ENCODE results near the gene ULK2. TPM values are rescaled to one million over a fixed set of nuclear protein-coding genes. Genes with fewer than 3 reads are reported as not detected.
"Not testable (repeated sequence)": the region's sequence is repeated elsewhere in the genome, so short reads cannot be mapped to it uniquely, and the experiment has no call there.

Gene ULK2
- 0.33 and 1.0 TPM in 2 replicates for total RNA-seq (2014; rRNA removed; shearing (Covaris generic))

DNA sequence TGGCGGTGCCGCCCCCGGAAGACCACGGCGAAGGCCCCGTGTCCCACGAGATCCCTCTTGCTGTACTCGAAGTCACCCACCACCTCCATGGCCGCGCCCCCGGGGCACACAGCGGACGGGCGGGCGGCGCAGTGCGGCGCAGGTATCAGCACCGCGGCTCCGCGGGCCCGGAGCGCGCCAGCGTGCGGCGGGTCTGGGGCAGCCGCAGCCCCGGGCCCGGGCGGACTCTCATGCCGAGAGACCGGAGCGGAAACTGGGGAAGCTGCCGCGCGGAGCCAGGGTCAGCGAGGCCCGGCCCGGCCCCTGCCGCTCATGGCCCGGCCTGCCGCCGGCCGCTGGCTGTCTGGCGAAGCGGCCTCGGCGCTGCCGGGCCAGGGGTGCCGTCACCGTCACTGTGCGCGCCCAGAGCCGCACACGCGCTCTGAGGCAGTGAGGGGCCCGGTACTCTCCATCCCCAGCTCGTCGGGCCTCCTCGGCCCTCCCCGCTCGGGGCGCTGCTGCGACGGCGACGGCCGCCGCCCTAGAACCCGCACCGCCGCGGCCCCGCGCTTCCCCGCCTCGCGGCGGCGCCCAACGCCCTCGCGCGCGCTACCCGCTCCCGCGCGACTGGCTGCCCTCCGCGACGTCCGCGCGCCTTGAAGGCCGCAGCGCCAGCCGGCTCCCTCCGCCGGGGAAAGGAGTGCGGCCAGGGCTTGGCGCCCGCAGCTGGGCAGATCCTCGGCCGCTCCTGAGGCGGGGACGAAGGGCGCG is at the start of gene ULK2:
Gene ULK2, minus strand, starts transcription at position 608 of the 750 bp plus-strand sequence. Its CDS starts 519 bp downstream, at position 89.
- Histone ChIP-seq H3K4me3 (peak within 1 kb of the TSS; percentile 70), H3K27me3 (peaks cover 5% of the 10 kb centered on the region; the same call in 1 of the 2 replicates)
- peak in 1 of 2 experiments; percentile 38 for DNase-seq

DNA sequence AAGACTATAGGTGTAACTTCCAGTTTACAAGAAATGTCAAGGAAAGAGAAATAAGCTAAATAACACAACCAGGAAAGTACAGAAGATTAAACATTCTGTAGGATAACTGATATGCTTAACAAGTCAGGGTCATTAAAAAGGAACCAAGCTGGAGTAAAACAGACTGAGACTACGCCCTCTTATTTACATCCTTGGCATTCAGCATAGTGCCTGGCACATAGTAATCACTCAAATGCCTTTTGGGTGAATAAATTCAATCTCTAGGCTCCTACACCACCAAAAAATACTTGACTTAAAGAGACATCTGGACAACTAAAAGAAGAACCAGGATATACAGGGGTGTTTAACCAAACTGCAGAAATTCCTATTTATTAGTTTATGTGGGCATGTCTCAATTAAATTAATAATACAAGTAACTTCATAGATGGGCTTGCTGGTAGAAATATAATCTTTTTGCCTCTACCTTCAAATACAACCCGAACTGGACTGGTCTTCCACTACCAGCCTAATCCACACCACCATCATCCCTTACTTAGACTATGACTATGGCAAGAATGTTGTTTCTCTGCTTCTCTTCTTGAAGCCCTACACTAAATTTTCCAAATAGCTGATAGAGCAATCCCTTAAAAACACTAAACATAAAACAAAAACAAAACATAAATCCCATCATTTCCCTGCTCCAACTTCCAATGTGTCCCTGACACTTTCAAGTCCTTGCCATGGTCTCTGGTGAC is 47.7 kb upstream of the ULK2 start:
- no peaks in the 10 kb centered on the region for H3K27me3 ChIP-seq
- no peaks in the 10 kb centered on the region for H3K9me3 ChIP-seq (replicated peaks)
- no peak overlapping the region for H3K4me3 ChIP-seq
- no peak for DNase-seq
- H3K4me1 ChIP-seq = no peaks in the 10 kb centered on the region
- H3K36me3 ChIP-seq = peaks cover 87% of the 10 kb centered on the region
- no peak overlapping the region for H3K27ac ChIP-seq

More for the DNA sequence above, at the start of gene ULK2:
- Histone ChIP-seq H3K9me3 (replicated peaks) (0 out of 2 replicates have a peak, but pooled peaks cover 7% of the 10 kb centered on the region), H3K4me1 (no peaks in the 10 kb centered on the region), H3K27ac (no peak within 1 kb of the TSS), H3K36me3 (no peaks in the 10 kb centered on the region; the same call in 1 of the 2 replicates)

DNA sequence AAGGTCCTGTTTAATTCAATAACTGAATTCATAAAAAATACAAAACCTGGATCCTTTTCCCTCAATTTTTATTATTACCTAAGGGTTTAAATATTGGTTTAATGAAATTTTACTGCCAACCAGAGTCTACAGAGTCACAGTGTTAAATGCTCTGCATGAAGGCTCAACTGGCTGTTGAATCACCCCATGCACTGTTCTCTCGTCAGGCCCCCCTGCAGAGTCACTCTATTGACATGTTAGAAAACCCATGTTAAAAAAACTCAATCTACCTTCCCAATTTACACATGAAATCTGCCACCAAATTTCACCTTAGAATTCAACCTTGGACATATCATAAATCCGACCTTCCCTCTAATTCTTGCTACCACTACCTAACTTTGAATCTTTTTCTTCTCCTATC is 43.3 kb upstream of the ULK2 start:
- Histone ChIP-seq H3K27me3 (no peaks in the 10 kb centered on the region), H3K36me3 (peaks cover 86% of the 10 kb centered on the region), H3K4me1 (no peaks in the 10 kb centered on the region), H3K9me3 (replicated peaks) (no peaks in the 10 kb centered on the region), H3K27ac (no peak overlapping the region), H3K4me3 (no peak overlapping the region)
- no peak for DNase-seq

DNA sequence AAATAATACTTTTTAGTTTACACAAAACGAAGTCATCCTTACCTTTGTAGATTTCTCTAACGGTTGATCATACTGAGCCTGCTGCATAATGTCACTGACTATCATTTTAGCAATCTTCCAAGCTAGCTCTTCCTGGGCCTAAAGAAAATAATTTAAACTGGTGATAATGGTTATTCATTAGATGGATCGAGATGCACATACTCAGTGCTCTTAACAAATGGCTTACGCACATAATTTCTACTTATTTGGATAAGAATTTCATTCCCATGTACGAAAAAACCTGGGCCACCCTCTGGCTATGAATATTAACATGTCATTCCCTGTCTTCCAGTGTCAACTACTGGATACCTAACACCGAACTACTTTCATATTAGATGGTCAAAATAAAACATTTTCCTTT is 41.4 kb upstream of the ULK2 start:
- H3K4me1 ChIP-seq = no peaks in the 10 kb centered on the region
- H3K4me3 ChIP-seq = no peak overlapping the region
- no peaks in the 10 kb centered on the region for H3K27me3 ChIP-seq
- no peaks in the 10 kb centered on the region; the same call in 1 of the 2 replicates for H3K9me3 ChIP-seq (replicated peaks)
- H3K27ac ChIP-seq = no peak overlapping the region
- peaks cover 86% of the 10 kb centered on the region for H3K36me3 ChIP-seq
- no peak for DNase-seq

DNA sequence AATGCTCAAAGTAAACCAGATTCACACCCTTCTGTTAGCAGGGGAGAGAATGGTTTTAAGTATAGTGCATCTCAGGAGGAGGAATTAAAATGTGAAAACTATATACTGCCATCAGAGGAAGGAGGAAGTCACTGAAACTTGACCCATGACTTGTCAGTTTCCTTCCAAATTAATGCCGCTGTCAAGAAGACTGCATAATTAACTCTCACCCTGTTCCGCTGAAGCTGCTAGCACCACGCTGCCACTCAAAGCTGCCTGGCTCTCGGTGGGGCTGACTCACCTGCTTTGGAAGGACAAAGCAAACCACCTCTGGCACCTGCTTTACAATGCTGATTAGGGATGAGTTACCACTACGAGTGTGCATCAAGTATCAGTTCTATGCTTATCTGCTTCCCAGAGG is 37.8 kb upstream of the ULK2 start:
- no peak overlapping the region for H3K27ac ChIP-seq

DNA sequence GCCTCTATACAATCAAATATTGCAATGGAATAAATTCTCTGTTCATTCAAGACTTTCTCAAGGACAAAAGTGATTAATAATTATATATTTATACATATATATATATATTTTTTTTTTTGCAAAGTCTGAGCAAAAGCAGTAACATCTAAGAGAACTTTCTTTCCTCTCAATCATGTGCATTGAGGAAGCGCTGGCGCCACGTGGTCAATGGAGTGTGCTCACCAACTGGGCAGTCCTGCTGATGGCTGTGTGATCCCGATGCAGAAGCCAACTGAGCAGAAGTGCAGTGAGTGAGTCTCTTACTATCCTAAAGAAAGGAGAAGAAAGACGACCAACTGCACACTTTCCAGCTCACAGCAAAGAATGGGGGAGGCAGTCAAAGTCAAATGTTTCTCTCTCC is 37.2 kb upstream of the ULK2 start:
- no peak for DNase-seq
- no peak overlapping the region for H3K4me3 ChIP-seq
- H3K9me3 ChIP-seq (replicated peaks) = no peaks in the 10 kb centered on the region; the same call in 1 of the 2 replicates
- H3K27me3 ChIP-seq = no peaks in the 10 kb centered on the region
- H3K27ac ChIP-seq = no peak overlapping the region
- H3K36me3 ChIP-seq = peaks cover 90% of the 10 kb centered on the region
- H3K4me1 ChIP-seq = no peaks in the 10 kb centered on the region

More for the DNA sequence above, 37.8 kb upstream of the ULK2 start:
- Histone ChIP-seq H3K36me3 (peaks cover 90% of the 10 kb centered on the region), H3K27me3 (no peaks in the 10 kb centered on the region), H3K9me3 (replicated peaks) (no peaks in the 10 kb centered on the region; the same call in 1 of the 2 replicates), H3K4me1 (no peaks in the 10 kb centered on the region), H3K4me3 (no peak overlapping the region)
- DNase-seq = no peak

DNA sequence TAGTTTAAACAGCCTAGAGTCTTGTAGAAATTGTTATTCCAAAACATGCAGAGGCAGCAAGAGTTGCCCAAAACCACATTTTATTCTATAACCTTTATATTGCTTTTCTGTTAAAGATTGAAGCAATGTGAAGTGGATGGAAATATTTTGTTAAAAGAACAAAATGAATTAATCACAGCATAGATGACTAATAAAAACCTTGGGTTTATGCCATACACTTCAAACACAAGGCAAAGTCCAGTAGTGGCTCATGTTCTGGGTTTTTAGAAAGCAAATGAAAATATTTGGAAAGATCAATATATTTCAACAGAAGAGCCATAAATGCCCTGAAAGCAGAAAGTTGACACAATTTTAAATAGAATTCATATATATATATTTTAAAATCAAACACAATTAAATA is 36.7 kb upstream of the ULK2 start:
- Histone ChIP-seq H3K36me3 (peaks cover 85% of the 10 kb centered on the region), H3K4me1 (no peaks in the 10 kb centered on the region), H3K9me3 (replicated peaks) (no peaks in the 10 kb centered on the region; the same call in 1 of the 2 replicates), H3K27me3 (no peaks in the 10 kb centered on the region), H3K27ac (no peak overlapping the region), H3K4me3 (no peak overlapping the region)
- DNase-seq = no peak

DNA sequence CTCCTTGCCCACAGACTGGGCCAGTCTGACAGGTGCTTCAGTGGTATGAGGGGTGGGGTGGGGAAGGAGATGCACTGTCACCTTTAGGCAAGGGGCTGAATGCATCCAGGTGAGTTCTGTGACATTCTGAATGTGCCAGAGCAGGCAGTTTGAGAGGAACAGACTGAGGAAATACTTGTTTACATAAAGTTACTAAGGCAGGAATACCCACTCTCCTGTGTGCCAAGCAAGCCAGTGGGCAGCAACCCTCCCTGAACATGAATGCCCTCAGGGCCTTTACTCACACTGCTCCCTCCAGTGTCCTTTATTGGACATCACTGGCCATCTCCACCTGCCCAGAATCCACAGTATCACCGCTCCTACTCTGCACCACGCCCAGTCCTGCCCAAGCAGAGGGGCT is 33.1 kb upstream of the ULK2 start:
- peaks cover 9% of the 10 kb centered on the region; the same call in 1 of the 2 replicates for H3K4me1 ChIP-seq
- no peak overlapping the region for H3K27ac ChIP-seq
- H3K4me3 ChIP-seq = no peak overlapping the region
- H3K9me3 ChIP-seq (replicated peaks) = no peaks in the 10 kb centered on the region; the same call in 1 of the 2 replicates
- H3K36me3 ChIP-seq = peaks cover 50% of the 10 kb centered on the region
- H3K27me3 ChIP-seq = no peaks in the 10 kb centered on the region
- DNase-seq = no peak

DNA sequence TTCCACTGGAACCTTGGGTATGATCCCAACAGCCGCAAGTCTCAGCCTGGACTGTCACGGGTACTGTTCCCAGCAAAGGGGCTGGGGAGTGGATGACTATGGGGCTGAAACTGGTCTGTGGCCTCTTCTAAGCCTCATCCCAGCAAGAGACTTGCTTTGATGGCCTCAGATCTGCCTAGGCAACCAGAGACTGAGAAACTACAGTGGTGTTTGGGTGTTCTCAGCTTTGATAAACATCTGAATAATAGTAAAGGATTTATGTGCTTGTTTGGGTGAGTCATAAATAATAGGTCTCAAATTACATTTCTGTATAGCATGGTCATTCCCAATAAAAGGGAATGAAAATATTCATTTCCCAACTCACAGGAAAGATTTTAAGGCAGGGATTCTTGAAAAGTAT is 30.2 kb upstream of the ULK2 start:
- Histone ChIP-seq H3K9me3 (replicated peaks) (no peaks in the 10 kb centered on the region), H3K4me1 (peaks cover 13% of the 10 kb centered on the region; the same call in 1 of the 2 replicates), H3K36me3 (peaks cover 23% of the 10 kb centered on the region), H3K27ac (no peak overlapping the region), H3K4me3 (no peak overlapping the region), H3K27me3 (no peaks in the 10 kb centered on the region)
- DNase-seq = peak in 1 of 2 experiments; percentile 40

DNA sequence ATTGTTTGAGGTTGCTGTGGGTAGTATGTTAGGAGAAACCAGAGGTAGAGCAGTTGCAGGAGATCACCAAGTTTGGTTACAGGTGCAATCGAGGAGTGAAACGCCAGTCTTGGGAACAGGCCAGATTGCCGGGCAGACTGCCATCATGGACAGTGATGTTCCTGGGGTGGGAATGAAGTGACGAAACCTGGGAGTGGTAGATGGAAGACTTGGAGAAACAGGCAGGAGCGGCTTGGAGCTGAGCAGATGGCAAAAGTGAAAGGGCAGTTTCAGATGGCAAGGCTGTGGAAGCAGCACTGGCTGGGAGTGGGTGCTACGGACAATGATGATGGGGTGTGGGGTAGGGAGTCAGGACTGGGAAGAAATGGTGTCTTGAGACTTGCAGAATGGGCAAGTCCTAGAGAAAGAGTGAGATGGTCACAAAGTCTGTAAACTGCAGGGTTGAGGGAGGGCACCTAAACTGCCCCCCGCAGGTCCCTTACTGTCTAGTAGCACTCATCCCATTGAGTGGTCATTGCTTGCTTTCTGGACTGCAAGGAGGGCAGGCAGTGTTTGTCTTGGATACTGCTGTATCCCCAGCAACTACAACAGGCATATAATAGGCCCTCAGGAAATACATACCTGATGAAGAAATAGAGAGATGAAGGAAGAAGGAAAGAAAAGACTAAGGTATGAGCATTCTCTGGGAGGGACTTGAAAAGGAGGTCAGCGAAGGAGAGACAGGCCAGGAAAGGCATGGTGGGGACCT is 29.5 kb upstream of the ULK2 start:
- H3K36me3 ChIP-seq = peaks cover 18% of the 10 kb centered on the region
- peaks cover 13% of the 10 kb centered on the region; the same call in 1 of the 2 replicates for H3K4me1 ChIP-seq
- no peaks in the 10 kb centered on the region for H3K27me3 ChIP-seq
- no peak overlapping the region for H3K27ac ChIP-seq
- H3K4me3 ChIP-seq = no peak overlapping the region
- DNase-seq = no peak
- H3K9me3 ChIP-seq (replicated peaks) = no peaks in the 10 kb centered on the region

DNA sequence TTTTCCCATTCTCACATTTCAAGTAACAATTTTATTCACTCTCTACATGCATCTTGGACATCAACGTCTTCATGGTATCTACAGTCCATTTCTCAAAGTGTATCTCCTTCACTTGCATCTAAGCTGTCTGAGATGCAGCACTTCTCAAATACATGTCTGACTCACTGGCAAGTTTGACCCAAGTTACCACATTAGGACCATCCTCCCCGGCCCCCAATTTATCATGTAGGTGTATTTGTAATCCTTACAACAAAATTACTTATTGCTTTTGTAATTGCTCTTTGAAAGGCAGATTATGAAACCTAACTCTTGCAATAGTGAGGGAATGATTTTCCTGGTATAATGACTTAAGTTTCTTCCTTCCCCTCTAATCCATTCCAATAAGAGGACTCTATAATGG is 28.9 kb upstream of the ULK2 start:
- Histone ChIP-seq H3K36me3 (peaks cover 15% of the 10 kb centered on the region), H3K27me3 (no peaks in the 10 kb centered on the region), H3K9me3 (replicated peaks) (no peaks in the 10 kb centered on the region), H3K27ac (no peak overlapping the region), H3K4me1 (peaks cover 13% of the 10 kb centered on the region; the same call in 1 of the 2 replicates), H3K4me3 (no peak overlapping the region)
- no peak for DNase-seq

DNA sequence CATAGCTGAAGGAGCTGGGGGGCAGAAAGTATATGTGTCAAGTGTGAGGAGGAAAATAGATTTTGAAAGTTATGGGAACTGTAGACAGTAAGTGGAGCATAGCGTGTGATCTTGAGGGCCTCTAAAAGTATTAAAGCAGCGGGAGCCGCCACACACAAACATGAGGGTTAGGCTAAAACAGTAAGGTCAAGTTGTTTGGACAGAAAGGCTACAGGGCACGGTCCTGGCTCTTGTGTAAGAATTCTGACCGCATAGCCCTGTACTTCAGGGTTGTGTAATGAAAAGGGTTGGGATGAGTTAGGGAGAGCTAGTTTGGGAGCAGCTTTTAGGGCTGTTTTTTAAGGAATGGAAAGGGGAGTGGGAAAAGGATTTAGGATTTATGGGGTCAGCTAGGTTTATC is 22.8 kb upstream of the ULK2 start:
- not testable (repeated sequence) for DNase-seq, H3K4me3 ChIP-seq, H3K4me1 ChIP-seq

DNA sequence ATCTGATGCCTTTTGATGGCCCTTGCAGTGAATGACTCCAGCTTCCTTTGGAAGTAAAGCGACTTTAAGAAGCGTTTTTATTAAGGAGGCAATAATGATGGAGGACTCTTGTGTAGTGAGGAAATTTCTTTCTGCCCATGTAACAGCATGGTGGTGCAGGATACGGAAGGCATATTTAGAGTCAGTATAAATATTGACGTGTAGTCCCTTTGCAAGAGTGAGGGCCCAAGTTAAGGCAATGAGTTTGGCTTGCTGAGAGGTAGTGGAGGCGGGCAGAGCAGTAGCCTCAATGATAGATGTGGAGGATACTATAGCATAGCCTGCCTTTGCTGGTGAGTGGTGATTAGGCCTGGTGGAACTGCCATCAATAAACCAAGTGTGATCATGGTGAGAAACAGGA is 22.3 kb upstream of the ULK2 start:
- H3K4me3 ChIP-seq; H3K27ac ChIP-seq; DNase-seq; H3K36me3 ChIP-seq; H3K4me1 ChIP-seq; H3K27me3 ChIP-seq; H3K9me3 ChIP-seq (replicated peaks): not testable (repeated sequence)

More for the DNA sequence above, 22.8 kb upstream of the ULK2 start:
- not testable (repeated sequence) for H3K9me3 ChIP-seq (replicated peaks); H3K27ac ChIP-seq; H3K27me3 ChIP-seq; H3K36me3 ChIP-seq

DNA sequence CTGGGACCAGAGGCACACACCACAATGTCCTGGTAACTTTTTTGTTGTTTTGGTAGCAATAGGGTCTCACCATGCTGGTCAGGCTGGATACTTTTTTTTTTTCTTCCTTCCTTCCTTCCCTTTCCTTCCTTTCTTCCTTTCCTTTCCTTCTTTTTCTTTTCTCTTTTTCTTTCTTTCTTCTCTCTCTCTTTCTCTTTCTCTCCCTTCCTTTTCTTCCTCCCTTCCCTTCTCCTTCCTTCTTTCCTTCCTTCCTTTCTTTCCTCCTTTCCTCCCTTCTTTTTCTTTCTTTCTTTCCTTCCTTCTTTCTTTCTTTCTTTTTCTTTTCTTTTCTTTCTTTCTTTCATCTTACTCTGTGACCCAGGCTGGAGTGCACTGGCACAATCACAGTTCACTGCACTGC is 18.4 kb upstream of the ULK2 start:
- H3K4me1 ChIP-seq = no peaks in the 10 kb centered on the region
- DNase-seq = no peak
- H3K9me3 ChIP-seq (replicated peaks) = 0 out of 2 replicates have a peak, but pooled peaks cover 6% of the 10 kb centered on the region
- no peaks in the 10 kb centered on the region for H3K36me3 ChIP-seq
- no peak overlapping the region for H3K27ac ChIP-seq
- no peaks in the 10 kb centered on the region for H3K27me3 ChIP-seq
- H3K4me3 ChIP-seq = no peak overlapping the region
